RWPE2 (cell line): ENCODE measurements around the gene SPIRE1.

Experiments used
- ATAC-seq: fragments of 200-7000 bp; cut with Tn5 transposase; 3 replicates; pipeline ENCODE4 v1.9.1; 2021; ENCODE audit warnings: low read depth
- DNase-seq: peaks from one replicate; pipeline ENCODE4 v3.0.0-alpha.2; 2020; ENCODE audit warnings: low spot score
- H3K27ac ChIP-seq: fragments of 450-650 bp; 2 replicates; pipeline ENCODE4 v1.5.1; 2017; ENCODE audit warnings: mild to moderate bottlenecking; ENCODE audit not compliant: poor library complexity, severe bottlenecking
- H3K27me3 ChIP-seq: fragments of 250-450 bp; sonication (Bioruptor Pico); 2 replicates; pipeline ENCODE4 v1.5.1; 2021; ENCODE audit warnings: mild to moderate bottlenecking, moderate library complexity; ENCODE audit not compliant: insufficient read depth, poor library complexity, severe bottlenecking
- H3K36me3 ChIP-seq: fragments of 250-450 bp; sonication (Bioruptor Pico); 2 replicates; pipeline ENCODE4 v1.5.1; 2020; ENCODE audit warnings: low read depth, mild to moderate bottlenecking, moderate library complexity
- H3K4me1 ChIP-seq: fragments of 250-450 bp; sonication (Bioruptor Pico); 2 replicates; pipeline ENCODE4 v1.5.1; 2021; ENCODE audit warnings: mild to moderate bottlenecking, moderate library complexity; ENCODE audit not compliant: insufficient read depth, poor library complexity, severe bottlenecking
- H3K4me3 ChIP-seq: fragments of 250-450 bp; sonication (Bioruptor Pico); 2 replicates; pipeline ENCODE4 v1.5.1; 2021; ENCODE audit warnings: mild to moderate bottlenecking, moderate library complexity; ENCODE audit not compliant: severe bottlenecking
- H3K9me3 ChIP-seq: fragments of 250-450 bp; sonication (Bioruptor Pico); 2 replicates; pipeline ENCODE4 v1.5.1; 2021; ENCODE audit warnings: mild to moderate bottlenecking, moderate library complexity; ENCODE audit not compliant: severe bottlenecking
- TF ChIP-seq, protein P1 (sequence below): fragments of 450-650 bp; IDR thresholded peaks from one replicate; pipeline ENCODE4 v1.5.1; 2017; ENCODE audit warnings: mild to moderate bottlenecking, moderate library complexity; ENCODE audit not compliant: poor library complexity, severe bottlenecking

SPIRE1 gene

DNA sequence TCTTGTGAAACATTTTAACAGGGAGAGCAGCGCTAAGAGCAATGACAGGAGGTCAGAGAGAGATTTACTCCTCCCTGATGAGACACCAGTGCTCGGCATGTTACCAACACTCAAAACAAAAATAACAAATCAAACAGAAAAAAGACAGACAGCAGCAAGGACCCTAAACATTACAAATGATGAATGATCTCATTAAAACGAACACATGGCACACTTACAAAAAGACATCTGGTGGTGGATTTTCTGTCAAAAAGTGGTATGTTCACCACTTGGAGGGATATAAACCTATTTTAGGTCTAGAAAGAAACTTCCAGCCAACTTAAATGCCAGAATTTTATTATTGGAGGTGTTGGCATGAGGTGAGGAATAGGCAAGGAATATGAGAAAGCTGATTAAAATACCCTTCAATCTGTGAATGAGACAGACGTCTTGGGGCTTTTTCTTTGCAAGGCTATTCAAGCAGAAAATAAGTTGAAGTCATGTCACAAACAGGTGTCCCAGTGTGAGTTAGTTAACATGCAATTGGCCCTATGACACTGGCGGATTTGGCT is 137.4 kb downstream of the SPIRE1 start:
- DNase-seq: no peak
- ATAC-seq: no peak
- H3K4me3 ChIP-seq: no peak overlapping the region
- no peaks in the 10 kb centered on the region for H3K9me3 ChIP-seq
- H3K4me1 ChIP-seq: no peaks in the 10 kb centered on the region
- no peaks in the 10 kb centered on the region for H3K27me3 ChIP-seq
- TF ChIP-seq, protein P1, sequence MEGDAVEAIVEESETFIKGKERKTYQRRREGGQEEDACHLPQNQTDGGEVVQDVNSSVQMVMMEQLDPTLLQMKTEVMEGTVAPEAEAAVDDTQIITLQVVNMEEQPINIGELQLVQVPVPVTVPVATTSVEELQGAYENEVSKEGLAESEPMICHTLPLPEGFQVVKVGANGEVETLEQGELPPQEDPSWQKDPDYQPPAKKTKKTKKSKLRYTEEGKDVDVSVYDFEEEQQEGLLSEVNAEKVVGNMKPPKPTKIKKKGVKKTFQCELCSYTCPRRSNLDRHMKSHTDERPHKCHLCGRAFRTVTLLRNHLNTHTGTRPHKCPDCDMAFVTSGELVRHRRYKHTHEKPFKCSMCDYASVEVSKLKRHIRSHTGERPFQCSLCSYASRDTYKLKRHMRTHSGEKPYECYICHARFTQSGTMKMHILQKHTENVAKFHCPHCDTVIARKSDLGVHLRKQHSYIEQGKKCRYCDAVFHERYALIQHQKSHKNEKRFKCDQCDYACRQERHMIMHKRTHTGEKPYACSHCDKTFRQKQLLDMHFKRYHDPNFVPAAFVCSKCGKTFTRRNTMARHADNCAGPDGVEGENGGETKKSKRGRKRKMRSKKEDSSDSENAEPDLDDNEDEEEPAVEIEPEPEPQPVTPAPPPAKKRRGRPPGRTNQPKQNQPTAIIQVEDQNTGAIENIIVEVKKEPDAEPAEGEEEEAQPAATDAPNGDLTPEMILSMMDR: no peak
- no peaks in the 10 kb centered on the region; the same call in 1 of the 2 replicates for H3K36me3 ChIP-seq
- H3K27ac ChIP-seq: no peak overlapping the region

DNA sequence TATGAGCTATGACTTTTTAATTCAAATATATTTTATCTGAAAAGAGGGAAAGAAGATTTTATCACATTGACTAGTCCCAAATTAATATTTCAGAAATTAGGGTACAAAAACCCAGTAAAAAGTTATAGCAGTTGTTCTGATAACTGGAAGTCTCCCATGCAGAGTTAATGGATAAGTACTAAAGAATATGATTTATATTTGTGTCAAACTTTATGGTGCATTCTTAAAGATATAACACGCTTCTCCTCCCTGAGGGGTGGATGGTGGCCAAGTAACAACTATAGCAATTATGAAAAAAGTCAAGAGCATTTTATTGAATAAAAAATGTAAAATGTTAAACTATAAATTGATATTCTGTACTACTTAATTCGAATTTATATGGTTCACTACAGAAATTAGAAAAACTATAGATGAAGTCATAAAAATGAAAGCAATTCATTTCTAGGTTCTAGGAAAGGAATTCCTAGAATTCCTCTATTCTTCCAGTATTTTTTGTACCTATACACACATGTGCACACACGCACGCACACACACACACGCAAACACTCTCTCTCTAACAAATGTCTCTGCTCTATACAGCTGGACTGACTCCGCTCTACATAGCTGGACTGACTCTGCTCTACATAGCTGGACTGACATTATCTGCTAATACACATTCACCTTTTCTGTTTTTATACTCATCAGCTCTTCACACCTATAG is 138.9 kb downstream of the SPIRE1 start:
- Histone ChIP-seq H3K36me3 (no peaks in the 10 kb centered on the region; the same call in 1 of the 2 replicates), H3K27me3 (no peaks in the 10 kb centered on the region), H3K9me3 (no peaks in the 10 kb centered on the region), H3K4me1 (no peaks in the 10 kb centered on the region), H3K27ac (no peak overlapping the region), H3K4me3 (no peak overlapping the region)
- DNase-seq (no peak), ATAC-seq (no peak)
- TF ChIP-seq, protein P1: no peak

DNA sequence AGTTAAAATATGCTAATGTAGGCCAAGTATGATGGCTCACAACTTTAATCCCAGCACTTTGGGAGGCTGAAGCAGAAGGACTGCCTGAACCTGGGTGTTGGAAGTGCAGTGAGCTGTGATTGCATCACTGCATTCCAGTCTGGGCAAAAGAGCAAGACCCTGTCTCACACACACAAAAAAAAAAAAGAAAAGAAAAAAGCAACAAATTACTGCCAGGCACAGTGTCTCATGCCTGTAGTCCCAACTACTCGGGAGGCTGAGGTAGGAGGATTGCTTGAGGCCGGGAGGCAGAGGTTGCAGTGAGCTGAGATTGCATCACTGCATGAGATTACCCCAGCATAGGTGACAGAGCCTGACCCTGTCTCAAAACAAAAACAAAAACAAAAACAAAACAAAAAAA is 139.6 kb downstream of the SPIRE1 start:
- TF ChIP-seq, protein P1: no peak
- DNase-seq (no peak), ATAC-seq (no peak)

DNA sequence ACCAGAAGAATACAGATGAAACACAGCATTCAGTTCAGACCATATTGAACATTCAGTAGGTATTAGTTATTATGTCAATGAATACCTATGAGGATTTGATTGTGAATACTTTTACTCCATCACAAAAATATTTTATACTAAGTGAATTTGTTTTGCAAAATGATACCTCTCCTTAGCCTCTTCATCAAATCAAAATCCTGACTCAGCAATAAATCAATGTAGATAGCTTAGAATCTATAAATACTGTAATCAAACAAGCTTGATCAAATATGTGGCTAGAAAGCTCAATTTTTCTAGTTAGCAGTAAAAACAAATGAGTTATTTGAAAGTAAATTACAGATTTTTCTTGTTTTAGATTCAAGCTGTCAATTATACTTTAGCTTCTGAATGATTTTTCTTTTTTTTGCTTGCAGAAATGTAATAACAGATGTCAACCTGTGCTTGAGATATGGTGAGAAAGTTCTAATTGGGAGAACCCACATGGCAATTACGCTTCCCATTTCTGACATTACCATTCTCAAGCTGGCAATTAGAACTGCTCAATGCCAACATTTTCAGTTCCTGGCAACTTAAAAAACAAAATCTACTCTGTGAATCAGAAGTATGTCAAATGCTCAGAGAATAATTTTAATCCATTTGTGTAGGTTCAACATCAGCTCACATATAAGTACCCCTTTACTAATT is 140.6 kb downstream of the SPIRE1 start:
- Histone ChIP-seq H3K36me3 (no peaks in the 10 kb centered on the region), H3K27ac (no peak overlapping the region), H3K9me3 (no peaks in the 10 kb centered on the region), H3K4me1 (no peaks in the 10 kb centered on the region), H3K4me3 (no peak overlapping the region), H3K27me3 (no peaks in the 10 kb centered on the region)
- ATAC-seq (no peak), DNase-seq (no peak)
- TF ChIP-seq, protein P1: no peak

More for the DNA sequence above, 139.6 kb downstream of the SPIRE1 start:
- Histone ChIP-seq H3K27ac (no peak overlapping the region), H3K27me3 (no peaks in the 10 kb centered on the region), H3K9me3 (no peaks in the 10 kb centered on the region), H3K4me3 (no peak overlapping the region), H3K36me3 (no peaks in the 10 kb centered on the region), H3K4me1 (no peaks in the 10 kb centered on the region)
